Amniotic stem cell (primary cell): ENCODE results near the gene RBM19.

Source experiments
- DNase-seq: peaks from one replicate; lab custom pipeline; 2025; lab: John Stamatoyannopoulos, UW

Gene RBM19

GRCh38 chr12:113990250-113991223 is 24.4 kb upstream of the RBM19 start:
- DNase-seq = no peak

DNA sequence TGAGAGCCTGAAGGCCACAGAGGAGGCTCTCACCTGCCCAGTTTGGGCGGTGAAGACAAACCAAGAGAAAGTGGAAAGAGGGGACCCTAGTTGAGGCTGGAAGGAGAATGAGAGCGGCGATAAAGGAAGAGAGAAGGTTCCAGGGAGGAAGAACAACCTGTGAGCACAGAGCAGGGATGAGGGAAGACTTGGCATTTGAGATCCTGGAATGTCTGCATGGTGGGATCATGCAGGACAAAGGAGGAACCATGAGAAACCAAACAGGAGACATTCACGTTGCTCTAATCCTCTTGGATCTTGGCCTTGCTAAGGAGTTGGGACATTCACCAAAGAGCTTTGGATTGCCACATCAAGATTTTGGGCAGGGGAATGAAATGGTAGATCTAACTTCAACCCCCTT is 22.9 kb upstream of the RBM19 start:
- DNase-seq = no peak

DNA sequence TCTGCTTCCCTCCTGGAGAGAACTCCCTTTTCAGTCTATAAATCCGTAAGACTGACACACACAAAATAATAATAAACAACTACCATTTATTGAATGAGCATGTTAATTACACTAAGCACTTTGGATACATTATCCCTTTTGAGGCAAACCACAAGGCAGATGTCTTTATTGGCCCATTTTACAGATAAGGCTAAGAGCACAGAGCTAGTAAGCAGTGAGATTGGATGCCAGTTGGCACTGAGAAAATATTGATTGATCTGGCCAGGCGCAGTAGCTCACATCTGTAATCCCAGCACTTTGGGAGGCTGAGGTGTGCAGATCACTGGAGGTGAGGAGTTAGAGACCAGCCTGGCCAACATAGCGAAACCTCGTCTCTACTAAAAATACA is 21.9 kb upstream of the RBM19 start:
- DNase-seq = no peak

- no peak for DNase-seq
Observed at GRCh38 chr12:113987261-113988063, 21.3 kb upstream of the RBM19 start.

- no peak for DNase-seq
Observed at GRCh38 chr12:113984464-113984863, 18.3 kb upstream of the RBM19 start.

DNA sequence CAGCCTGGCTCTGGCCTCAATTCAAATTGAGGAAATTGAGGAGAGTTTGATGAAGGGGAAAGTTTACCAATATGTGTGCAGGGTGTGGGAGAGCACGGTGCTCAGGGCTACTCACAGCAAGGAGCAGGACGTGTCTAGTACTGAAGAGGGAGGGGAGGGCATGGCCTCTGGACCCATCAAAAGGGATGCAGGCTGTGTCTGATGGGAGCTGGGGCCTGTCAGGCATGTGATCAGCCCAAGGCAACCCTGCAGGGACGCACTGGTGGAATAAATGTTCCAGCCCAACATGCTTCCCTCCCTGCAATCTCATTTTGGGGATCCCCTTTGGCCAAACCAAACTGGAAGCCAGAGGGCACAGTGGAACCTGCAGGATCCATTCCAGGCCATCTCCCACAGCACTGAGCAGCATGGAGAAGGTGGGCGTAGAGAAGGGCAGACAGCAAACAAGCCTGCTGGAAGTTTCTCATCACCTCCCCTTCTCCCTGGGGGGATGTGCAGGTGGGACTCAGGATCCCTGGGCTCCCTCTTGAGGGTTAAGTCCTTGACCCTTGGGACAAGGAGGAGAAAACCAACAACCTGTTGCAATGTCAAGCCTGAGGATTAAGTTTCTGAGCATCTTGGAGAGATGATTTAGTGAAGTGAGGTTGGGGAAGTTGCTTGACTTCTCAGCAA is 17.8 kb upstream of the RBM19 start:
- no peak for DNase-seq

GRCh38 chr12:113983265-113983664 is 17.1 kb upstream of the RBM19 start:
- DNase-seq = no peak

GRCh38 chr12:113981876-113982275 is 15.8 kb upstream of the RBM19 start:
- DNase-seq = no peak

DNA sequence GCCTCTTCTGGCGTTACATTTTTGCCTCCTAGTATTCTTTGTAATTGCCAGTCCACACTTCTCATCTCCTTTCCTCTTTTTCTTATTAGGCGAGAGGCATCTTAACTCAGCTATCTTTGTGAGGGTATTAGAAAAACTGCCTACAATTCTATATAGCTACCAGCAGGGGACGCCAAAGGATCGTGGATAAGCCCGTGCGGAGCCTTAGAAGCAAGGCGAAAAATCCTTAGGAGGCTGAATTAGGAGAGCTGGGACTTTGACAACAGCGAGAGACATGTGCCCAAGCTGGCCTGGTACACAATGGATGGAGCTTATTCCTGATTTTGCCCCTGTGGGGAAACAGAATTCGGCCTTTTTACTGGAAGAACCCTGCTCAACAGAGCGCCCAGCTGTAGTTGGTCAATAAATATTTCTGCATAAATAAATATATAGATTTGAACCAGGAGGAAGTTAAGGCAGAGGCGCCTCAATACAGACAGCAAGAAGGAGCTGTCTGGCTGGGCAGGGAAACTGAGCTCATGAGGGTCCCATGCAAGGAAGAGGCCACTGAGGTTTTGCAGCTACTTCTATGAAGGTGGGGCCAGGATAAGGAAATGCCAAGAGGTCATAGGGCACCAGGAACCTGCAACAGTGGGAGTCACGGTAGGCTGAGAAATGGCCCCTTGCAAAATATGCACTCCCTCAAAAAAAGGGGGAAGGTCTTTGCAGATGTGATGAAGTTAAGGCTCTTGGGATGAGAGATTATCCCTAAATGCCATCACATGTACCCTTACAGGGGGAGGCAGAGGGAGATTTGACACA is 14.6 kb upstream of the RBM19 start:
- DNase-seq = peak; percentile 18

GRCh38 chr12:113980054-113980453 is 13.9 kb upstream of the RBM19 start:
- no peak for DNase-seq

DNA sequence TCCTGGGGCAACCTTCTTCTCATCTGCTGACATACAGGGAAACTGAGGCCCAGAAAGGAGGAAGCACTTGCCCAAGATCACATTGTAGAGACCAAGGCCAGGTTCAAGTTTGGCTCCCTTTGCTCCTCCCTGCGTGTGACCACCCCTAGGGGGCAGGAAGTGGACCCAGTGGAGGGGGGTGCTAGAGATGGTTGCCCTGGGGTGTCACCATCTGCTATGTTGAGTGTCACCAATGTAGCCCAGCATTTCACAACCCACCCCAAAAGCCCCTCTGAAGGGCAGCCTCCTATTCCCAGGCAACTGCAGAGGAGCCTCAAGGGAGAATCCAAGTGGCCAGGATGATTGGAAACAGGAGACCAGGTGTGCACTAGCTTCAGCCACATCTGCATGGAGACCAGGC is 12.0 kb upstream of the RBM19 start:
- no peak for DNase-seq

- DNase-seq = no peak
Observed at GRCh38 chr12:113974006-113974405, 7.9 kb upstream of the RBM19 start.

DNA sequence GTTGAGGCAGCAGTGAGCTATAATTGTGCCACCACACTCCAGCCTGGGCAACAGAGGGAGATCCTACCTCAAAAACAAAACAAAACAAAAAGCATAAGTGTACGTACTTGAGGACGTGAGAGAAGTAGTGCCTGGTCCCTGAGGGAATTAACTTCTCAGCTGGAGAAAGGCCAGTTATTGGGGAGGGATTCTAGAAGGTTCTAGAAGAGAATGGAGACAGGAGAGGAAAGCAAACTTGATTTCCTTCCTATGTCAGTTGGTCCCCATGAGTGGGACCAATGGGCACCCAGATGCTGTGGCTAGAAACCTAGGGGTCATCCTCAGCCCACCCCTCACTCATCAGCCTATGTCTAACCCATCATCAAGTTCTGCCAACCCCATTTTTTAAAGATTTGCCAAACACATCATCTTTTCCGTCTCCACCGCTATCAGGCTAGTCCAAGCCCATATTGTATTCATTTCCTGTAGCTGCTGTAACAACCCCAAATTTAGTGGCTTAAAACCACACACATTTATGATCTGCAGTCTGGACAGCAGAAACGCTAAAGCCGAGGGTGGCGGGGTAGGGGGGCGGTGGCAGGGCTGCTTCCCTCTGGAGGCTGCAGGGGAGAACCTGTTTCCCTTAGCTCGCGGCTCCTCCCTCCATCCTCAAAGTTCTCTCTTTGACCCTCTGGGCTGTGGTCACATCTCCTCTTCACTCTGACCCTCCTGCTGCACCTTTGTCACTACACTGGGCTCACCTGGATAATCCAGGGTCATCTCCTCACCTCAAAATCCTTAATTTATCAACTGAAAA is 7.2 kb upstream of the RBM19 start:
- no peak for DNase-seq

GRCh38 chr12:113971392-113971791 is 5.3 kb upstream of the RBM19 start:
- no peak for DNase-seq

DNA sequence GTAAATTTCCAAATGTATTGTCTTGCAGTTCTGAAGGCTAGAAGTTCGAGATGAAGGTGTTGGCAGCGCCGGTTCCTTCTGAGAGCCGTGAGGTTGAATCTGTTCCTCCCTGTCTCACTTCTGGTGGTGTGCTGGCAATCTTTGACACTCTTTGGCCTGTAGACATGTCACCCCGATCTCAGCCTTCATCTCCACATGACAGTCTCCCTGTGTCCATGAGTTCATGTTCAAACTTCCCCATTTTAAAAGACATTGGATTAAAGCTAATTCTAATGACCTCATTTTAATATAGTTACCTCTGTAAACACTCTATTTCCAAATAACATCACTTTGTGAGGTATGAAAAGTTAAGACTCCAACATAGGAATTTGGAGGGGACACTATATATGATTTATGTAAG is 4.1 kb upstream of the RBM19 start:
- DNase-seq = no peak

- no peak for DNase-seq
Observed at GRCh38 chr12:113967368-113967767, 1.2 kb upstream of the RBM19 start.

DNA sequence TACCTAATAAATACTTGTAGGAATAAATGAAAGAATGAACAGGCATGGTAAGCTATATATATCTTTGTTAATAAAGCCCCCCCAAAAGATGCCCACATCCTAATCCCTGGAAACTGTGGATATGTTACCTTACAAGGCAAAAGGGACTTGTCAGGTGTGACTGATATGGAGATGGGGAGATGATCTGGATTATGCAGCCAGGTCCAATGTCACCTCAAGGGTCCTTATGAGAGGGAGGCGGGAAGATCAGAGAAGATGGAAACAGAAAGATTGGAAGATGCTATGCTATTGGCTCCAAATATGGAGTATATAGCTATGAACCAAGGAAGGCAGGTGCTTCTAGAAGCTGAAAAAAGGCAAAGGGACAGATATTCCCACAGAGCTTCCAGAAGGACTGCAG is 3.4 kb downstream of the RBM19 start:
- DNase-seq = no peak

GRCh38 chr12:113961921-113962710 is 4.0 kb downstream of the RBM19 start:
- DNase-seq = no peak

- no peak for DNase-seq
Observed at GRCh38 chr12:113960030-113960429, 6.1 kb downstream of the RBM19 start.

DNA sequence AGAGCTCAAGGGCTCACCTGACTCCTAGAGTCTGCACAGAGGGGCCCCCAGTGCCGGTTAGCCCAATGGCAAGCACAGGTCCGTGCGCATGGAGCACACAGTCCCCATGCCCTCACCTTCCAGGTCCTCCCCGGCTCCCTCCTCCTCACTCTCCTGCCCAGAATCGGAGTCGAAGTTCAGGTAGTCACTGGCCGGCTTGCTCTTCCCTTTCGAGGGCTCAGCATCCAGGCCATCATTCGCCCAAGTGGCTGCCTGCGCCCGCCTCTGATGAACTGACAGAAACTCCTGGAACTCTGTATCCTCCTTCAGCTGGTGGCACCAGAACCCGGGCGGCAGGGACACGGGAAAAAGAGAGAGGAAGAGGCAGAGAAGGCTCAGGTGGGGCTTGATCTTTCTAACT is 7.0 kb downstream of the RBM19 start:
- DNase-seq = no peak
